Measurements from ENCODE around the gene MYO5A.
"Not testable (repeated sequence)": the region's sequence is repeated elsewhere in the genome, so short reads cannot be mapped to it uniquely, and the experiment has no call there.

Gene MYO5A

GRCh38 chr15:52540374-52541012, 11.8 kb upstream of the MYO5A start:
- DNase-seq (ENCODE audit: low read depth, low spot score): no peak

DNA sequence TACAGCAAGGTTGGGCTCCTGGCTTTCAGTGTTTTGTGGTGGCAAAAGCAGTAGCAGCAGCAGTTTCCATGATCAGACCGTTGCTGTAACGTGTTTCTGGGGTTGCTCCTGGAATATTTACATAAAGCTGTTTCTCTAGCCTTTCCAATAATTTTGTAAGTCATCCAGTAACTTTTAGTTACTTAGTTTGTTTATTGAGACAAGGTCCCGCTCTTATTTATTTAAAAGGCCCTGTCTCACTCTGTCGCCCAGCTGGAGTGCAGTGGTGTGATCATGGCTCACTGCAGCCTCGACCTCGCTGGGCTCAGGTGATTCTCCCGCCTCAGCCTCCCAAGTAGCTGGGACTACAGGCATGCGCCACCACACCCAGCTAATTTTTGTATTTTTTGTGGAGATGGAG, 8.8 kb upstream of the MYO5A start:
- DNase-seq (ENCODE audit: low read depth, low spot score): no peak

GRCh38 chr15:52532427-52532826, 3.7 kb upstream of the MYO5A start:
- DNase-seq (ENCODE audit: low read depth, low spot score): no peak

- no peak for DNase-seq (ENCODE audit: low read depth, low spot score)
Measured at GRCh38 chr15:52529940-52530339, 1.3 kb upstream of the MYO5A start.

- no peak for DNase-seq (ENCODE audit: low read depth, low spot score)
Measured at GRCh38 chr15:52529341-52529924, 753 bp upstream of the MYO5A start.

GRCh38 chr15:52527911-52528563, 643 bp downstream of the MYO5A start:
- no peak for DNase-seq (ENCODE audit: low read depth, low spot score)

DNA sequence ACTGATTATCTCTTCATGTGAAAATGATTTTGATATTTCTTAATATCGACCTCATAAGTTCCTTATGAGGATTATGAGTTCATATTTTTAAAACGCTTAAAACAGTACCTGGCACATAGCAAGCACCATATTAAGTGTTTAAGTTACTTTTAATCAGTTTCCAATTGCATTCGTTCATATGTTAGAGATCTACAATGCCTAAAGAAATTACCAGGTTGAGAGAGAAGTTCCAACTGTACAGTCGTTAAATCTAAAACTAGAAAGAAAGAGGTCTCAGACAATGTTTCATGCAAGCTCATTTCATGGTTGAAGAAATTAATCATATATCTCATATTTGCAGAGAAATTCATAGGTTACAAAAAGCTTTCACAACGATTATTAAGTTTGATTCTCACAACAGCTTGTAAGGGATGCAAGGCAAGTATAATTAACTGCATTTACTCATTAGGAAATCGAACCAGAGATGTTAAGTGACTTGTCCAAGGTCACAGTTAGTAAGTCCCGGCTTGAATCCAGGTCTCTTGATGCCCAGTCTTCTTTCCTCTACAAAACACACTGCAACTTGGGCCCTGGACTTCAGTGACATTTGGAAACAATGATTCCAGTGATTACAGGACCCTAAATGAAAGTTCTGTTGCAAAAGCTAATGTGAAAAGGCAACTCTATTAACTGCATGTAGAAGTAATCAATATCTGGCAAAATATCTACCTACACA, 1.3 kb downstream of the MYO5A start:
- no peak for DNase-seq (ENCODE audit: low read depth, low spot score)

DNA sequence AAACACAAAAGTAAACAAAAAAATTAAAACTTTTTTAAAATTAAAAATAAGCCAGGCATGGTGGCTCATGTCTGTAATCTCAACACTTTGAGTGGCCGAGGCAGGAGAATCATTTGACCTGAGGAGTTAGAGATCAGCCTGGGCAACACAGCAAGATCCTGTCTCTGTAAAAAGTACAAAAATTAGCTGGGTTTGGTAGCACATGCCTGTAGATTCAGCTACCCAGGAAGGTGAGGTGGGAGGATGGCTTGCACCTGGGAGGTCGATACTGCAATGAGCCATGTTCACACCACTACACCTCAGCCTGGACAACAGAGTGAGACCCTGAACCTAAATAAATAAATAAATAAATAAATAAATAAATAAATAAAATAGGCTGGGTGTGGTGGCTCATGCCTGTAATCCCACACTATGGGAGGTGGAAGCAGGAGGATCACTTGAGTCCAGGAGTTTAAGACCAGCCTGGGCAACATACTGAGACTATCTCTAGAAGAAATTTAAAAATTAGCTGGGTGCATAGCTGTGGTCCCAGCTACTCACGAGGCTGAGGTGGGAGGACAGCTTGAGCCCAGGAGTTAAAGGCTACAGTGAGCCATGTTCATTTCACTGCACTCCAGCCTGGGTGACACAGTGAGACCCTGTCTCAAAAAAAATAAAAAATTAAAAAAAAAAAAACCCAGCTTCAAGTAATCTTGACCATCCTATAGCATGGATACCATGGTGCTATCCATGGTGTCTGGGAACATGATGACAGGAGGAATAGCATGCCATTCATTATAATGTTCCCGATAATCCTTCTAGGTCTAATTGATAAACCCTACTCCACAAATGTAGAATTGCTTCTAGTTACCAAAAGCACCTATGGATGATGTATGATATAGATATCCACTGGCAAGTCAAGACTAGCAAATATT, 4.2 kb downstream of the MYO5A start:
- no peak for DNase-seq (ENCODE audit: low read depth, low spot score)

DNA sequence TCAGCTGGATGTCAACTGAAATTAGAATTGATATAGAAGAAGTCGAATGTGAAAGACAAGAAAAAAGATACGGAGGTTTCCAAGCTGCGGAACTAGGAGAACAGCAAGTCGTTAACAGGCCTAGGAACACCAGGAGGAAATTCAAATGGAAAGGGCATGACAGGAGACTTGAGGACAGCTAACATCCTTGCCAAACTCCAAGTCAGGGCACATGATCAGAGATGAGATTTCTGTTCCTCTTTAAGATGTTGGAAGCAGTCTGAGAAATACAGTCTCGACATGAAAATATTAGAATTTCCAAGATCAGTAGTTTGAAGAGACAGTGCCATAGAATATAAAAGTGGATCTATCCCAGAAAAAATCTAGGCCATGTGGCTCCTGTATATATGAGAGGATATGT, 5.0 kb downstream of the MYO5A start:
- no peak for DNase-seq (ENCODE audit: low read depth, low spot score)

DNA sequence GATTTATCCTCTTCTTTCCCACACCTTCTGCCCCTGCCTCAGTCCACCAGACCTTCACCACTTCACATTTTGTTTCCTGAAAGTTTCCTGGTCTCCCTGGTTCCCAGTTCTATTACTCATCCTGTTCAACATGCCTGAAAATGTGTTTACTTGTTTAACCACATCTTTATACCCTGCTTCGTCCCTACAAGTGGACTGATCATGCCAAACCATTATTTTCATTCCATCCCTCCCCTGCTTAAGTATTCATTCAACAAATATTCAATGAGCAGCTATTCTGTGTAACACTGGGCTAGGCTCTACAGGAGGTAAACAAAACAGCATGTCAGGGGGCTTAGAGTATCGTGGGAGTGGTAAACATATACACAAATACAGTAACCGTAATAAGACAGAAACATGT, 5.5 kb downstream of the MYO5A start:
- no peak for DNase-seq (ENCODE audit: low read depth, low spot score)

DNA sequence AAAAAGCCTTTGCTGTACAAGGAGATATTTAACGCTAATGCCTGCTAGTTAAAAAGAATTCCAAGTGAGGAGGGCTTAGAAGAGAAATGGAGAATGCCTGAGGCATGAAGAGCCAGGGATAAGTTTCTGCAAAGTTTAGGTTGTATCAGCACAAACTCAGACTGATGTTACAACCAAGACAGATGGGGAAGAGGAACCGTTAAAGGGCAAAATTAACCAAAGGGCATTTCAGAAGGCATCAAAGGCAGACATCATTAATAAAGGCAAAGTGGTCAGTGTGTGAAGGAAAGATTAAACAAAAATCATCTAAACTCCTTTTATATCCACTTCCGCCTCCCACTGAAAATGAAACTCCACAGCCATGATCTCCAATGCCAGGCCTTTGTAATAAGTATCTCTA, 7.0 kb downstream of the MYO5A start:
- no peak for DNase-seq (ENCODE audit: low read depth, low spot score)

- no peak for DNase-seq (ENCODE audit: low read depth, low spot score)
Measured at GRCh38 chr15:52520421-52520820, 8.3 kb downstream of the MYO5A start.

DNA sequence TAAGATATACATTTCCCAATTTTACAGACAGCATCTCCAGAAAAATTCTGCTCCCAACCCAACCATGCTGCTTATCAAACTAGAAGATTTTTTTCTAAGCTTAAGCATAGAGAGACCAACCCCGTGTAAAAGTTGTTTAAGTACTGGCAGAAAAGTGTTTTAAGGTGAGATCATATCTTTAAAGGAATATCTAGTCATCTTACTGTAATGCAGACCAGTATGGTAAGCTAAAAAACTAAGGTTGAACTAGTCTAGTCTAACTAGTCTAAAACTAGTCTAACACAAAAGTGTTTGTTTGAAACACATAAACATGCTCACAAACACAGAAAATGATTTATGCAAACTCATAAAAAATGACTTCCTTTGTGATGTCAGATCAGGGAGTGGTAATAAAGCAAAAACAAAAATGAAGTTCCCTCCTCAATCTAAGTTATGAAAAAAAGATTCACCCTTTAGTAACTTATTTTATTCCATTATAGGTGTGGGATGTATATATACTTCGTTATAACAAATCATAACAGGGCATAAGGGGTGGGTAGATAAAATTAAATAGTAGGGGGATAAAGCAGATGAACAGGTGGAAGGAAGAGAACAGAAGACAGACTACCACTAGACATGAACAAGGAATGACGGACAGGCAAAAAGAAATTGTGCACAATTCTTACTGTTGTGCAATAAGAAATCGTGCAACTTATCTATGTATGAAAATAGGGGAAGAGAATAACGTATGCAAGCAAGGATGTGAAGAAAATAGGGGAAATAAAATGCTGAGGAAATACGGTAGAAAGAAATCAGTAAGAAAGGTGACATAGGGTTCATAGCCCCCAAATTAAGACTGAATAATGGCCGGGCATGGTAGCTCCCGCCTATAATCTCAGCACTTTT, 10.0 kb downstream of the MYO5A start:
- no peak for DNase-seq (ENCODE audit: low read depth, low spot score)

DNA sequence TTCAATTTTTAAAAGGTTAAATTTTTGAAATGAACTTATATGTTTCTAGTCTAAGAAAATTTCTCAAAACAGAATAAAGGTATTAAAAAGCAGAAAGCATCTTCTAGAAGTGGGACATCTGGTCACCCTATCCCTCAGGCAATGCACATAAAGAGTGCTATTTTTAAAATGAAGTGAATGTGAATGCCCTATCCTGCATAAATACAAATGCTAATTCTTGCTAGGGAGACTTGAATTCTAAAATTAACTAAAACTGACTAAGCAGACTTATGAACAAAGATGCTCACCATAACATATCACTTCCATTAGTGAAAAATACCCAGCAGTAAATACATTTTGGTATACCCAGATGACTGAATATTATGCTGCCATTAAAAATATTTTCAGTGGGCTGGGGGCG, 11.7 kb downstream of the MYO5A start:
- no peak for DNase-seq (ENCODE audit: low read depth, low spot score)

DNA sequence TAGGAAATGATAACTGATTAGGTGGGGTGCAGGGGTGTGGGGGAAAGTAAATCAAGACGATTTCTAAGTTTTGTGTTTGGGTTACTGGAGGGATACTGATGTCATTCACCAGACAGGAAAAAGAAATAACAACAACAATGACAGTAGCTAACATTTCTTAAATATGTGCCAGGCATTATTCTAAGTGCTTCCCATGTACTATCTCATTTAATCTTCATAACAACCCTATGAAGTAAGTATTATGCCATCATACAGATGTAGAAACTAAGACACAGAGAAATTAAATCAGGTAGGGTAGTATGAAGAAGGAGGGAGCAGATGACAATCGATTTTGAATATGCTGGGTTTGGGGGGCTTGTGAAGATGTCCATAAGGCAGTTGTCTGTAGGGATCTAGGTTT, 13.3 kb downstream of the MYO5A start:
- no peak for DNase-seq (ENCODE audit: low read depth, low spot score)

- DNase-seq (ENCODE audit: low read depth, low spot score): no peak
Measured at GRCh38 chr15:52514482-52514881, 14.2 kb downstream of the MYO5A start.

GRCh38 chr15:52512869-52513268, 15.8 kb downstream of the MYO5A start:
- not testable (repeated sequence) for DNase-seq (ENCODE audit: low read depth, low spot score)

DNA sequence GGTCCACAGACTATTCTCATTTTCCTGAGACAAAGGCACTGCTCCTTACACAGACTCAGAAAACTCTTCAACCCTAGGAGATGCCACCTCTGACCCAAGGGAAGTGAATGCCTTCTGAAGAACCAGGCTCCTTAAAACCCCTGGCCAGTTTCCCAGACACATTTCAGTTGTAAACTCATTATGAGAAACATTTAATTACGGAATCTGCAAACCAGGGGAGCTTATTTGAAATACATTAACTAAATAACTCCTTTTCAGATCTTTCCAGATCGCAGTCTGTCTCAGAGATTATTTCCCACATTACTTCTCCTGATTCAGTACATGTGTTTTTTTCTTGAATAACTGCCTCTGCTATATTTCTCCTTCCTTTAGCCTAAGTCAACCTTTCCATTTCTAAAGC, 17.6 kb downstream of the MYO5A start:
- DNase-seq (ENCODE audit: low read depth, low spot score): no peak

GRCh38 chr15:52509500-52510245, 19.0 kb downstream of the MYO5A start:
- DNase-seq (ENCODE audit: low read depth, low spot score): no peak

- no peak for DNase-seq (ENCODE audit: low read depth, low spot score)
Measured at GRCh38 chr15:52506549-52506948, 22.1 kb downstream of the MYO5A start.

All from iPS DF 19.7 (cell line).